Measurements from ENCODE around the gene WSCD2. TPM values are rescaled to one million over a fixed set of nuclear protein-coding genes. Genes with fewer than 3 reads are reported as not detected.

Gene WSCD2
- polyA plus RNA-seq, 3 donors = 7.8 to 10.7 (median 10.4) TPM

GRCh38 chr12:108126212-108126611 is 2.9 kb upstream of the WSCD2 start:
- DNase-seq (ENCODE audit: low read depth in 3 of 3, low spot score in 2 of 3) = no peak

GRCh38 chr12:108126990-108127501 is 2.0 kb upstream of the WSCD2 start:
- DNase-seq (ENCODE audit: low read depth in 3 of 3, low spot score in 2 of 3) = no peak

- no peak for DNase-seq (ENCODE audit: low read depth in 3 of 3, low spot score in 2 of 3)
These were observed 1.4 kb upstream of the WSCD2 start for GRCh38 chr12:108127654-108128053.

GRCh38 chr12:108128221-108129016 is 669 bp upstream of the WSCD2 start:
- no peak for DNase-seq (ENCODE audit: low read depth in 3 of 3, low spot score in 2 of 3)

GRCh38 chr12:108131035-108131434 is 1.9 kb downstream of the WSCD2 start:
- no peak for DNase-seq (ENCODE audit: low read depth in 3 of 3, low spot score in 2 of 3)

- DNase-seq (ENCODE audit: low read depth in 3 of 3, low spot score in 2 of 3) = no peak
These were observed 2.6 kb downstream of the WSCD2 start for GRCh38 chr12:108131657-108132126.

- DNase-seq (ENCODE audit: low read depth in 3 of 3, low spot score in 2 of 3) = no peak
These were observed 4.4 kb downstream of the WSCD2 start for GRCh38 chr12:108133482-108133881.

- DNase-seq (ENCODE audit: low read depth in 3 of 3, low spot score in 2 of 3) = no peak
These were observed 5.7 kb downstream of the WSCD2 start for GRCh38 chr12:108134744-108135143.

- DNase-seq (ENCODE audit: low read depth in 3 of 3, low spot score in 2 of 3) = no peak
These were observed 6.5 kb downstream of the WSCD2 start for GRCh38 chr12:108135627-108136026.

GRCh38 chr12:108136697-108137096 is 7.6 kb downstream of the WSCD2 start:
- no peak for DNase-seq (ENCODE audit: low read depth in 3 of 3, low spot score in 2 of 3)

- no peak for DNase-seq (ENCODE audit: low read depth in 3 of 3, low spot score in 2 of 3)
These were observed 10.4 kb downstream of the WSCD2 start for GRCh38 chr12:108139454-108139853.

GRCh38 chr12:108140501-108140900 is 11.4 kb downstream of the WSCD2 start:
- no peak for DNase-seq (ENCODE audit: low read depth in 3 of 3, low spot score in 2 of 3)

- DNase-seq (ENCODE audit: low read depth in 3 of 3, low spot score in 2 of 3) = no peak
These were observed 12.6 kb downstream of the WSCD2 start for GRCh38 chr12:108141600-108142130.

GRCh38 chr12:108143144-108143543 is 14.1 kb downstream of the WSCD2 start:
- DNase-seq (ENCODE audit: low read depth in 3 of 3, low spot score in 2 of 3) = no peak

- DNase-seq (ENCODE audit: low read depth in 3 of 3, low spot score in 2 of 3) = no peak
These were observed 15.0 kb downstream of the WSCD2 start for GRCh38 chr12:108144080-108144479.

- no peak for DNase-seq (ENCODE audit: low read depth in 3 of 3, low spot score in 2 of 3)
These were observed 15.9 kb downstream of the WSCD2 start for GRCh38 chr12:108145011-108145410.

GRCh38 chr12:108146035-108146893 is 17.2 kb downstream of the WSCD2 start:
- DNase-seq (ENCODE audit: low read depth in 3 of 3, low spot score in 2 of 3) = no peak

GRCh38 chr12:108147279-108147678 is 18.2 kb downstream of the WSCD2 start:
- DNase-seq (ENCODE audit: low read depth in 3 of 3, low spot score in 2 of 3) = no peak

GRCh38 chr12:108148521-108149074 is 19.5 kb downstream of the WSCD2 start:
- DNase-seq (ENCODE audit: low read depth in 3 of 3, low spot score in 2 of 3) = no peak

GRCh38 chr12:108150436-108150835 is 21.3 kb downstream of the WSCD2 start:
- DNase-seq (ENCODE audit: low read depth in 3 of 3, low spot score in 2 of 3) = no peak
